Adrenal gland (tissue), 12 donors: ENCODE measurements around the gene SH2D1B. TPM values are rescaled to one million over a fixed set of nuclear protein-coding genes. Genes with fewer than 3 reads are reported as not detected.
"Not testable (repeated sequence)": the region's sequence is repeated elsewhere in the genome, so short reads cannot be mapped to it uniquely, and the experiment has no call there.

Experiments
- DNase-seq, 7 donors: peaks; one replicate each; pipeline ENCODE4 v3.0.0-alpha.2; 2019 to 2020
- H3K27ac ChIP-seq, 5 donors: fragments of 200-600 bp; sonication (generic) in 4 of 5; 1 replicate in 3 of 5; 2 replicates in 2 of 5; pipeline versions ENCODE4 v1.5.1 to v1.8.0; 2016 to 2020; ENCODE audit warnings: mild to moderate bottlenecking in 1 of 5
- H3K27me3 ChIP-seq: fragments of 200-600 bp; 2 replicates; pipeline ENCODE4 v1.8.0; 2021
- H3K36me3 ChIP-seq, 2 donors: fragments of 200-600 bp; replicated peaks in 1 of 2; 1 replicate in 1 of 2; 2 replicates in 1 of 2; pipeline versions ENCODE4 v1.5.1 to v1.8.0; 2018 to 2022
- H3K4me1 ChIP-seq, 2 donors: fragments of 200-600 bp; replicated peaks in 1 of 2; 1 replicate in 1 of 2; 2 replicates in 1 of 2; pipeline versions ENCODE4 v1.5.1 to v1.8.0; 2018 to 2021
- H3K4me3 ChIP-seq, 4 donors: fragments of 200-600 bp; sonication (generic) in 3 of 4; one replicate each; pipeline ENCODE4 v1.5.1; 2016 to 2018
- H3K9me3 ChIP-seq, 3 donors: fragments of 200-600 bp; sonication (generic) in 1 of 3; replicated peaks in 1 of 3; 1 replicate in 2 of 3; 2 replicates in 1 of 3; pipeline versions ENCODE4 v1.5.1 to v1.8.0; 2016 to 2021
- POLR2A ChIP-seq, 2 donors: fragments of 450-650 bp; IDR thresholded peaks; one replicate each; pipeline ENCODE4 v1.6.1; 2017; ENCODE audit warnings: antibody characterized with exemption in 2 of 2, mild to moderate bottlenecking in 2 of 2, moderate library complexity in 1 of 2
- WGBS, 4 donors: extraction: QIAGEN DNeasy Blood & Tissue Kit in 2 of 4; methylation state at CpG; one replicate each; pipeline versions ENCODE4 v1.1.5 to v1.1.7; 2013 to 2017; 5-methylcytosine and 5-hydroxymethylcytosine counted together
- intact Hi-C, 2 donors: fragments of 100-400 bp; cut with DNase I; formaldehyde crosslinking; loops; one replicate each; pipeline versions ENCODE4 v1.14.1 to v1.15.0; 2022 to 2023
- polyA plus RNA-seq, 3 donors: library from polyadenylated mRNA; stranded (reverse); fragments of 200-250 nt in 2 of 3; fragments of 350-450 nt in 1 of 3; fragmentation: Illumina TruSeq in 1 of 3; extraction: RNeasy Lipid Tissue Mini Kit (QIAGEN cat#74804) in 1 of 3; gene quantifications; one replicate each; pipeline ENCODE4 v1.2.3, GENCODE V29; 2013 to 2014
- total RNA-seq, 9 donors: library from RNA; depleted of rRNA in 4 of 9; stranded (reverse); fragments of >200 nt in 4 of 9; fragments of 120-200 nt in 1 of 9; fragmentation: NEBNext Ultra II Directional in 1 of 9; extraction: Animal tissue kit (Norgen Biotek cat#: 25700) in 1 of 9; gene quantifications; one replicate each; pipeline versions ENCODE4 v1.1.0 to v1.2.4, GENCODE V29; 2013 to 2023
- TF ChIP-seq, protein P1 (sequence below), 6 experiments: fragments of 450-650 bp in 4 of 6; fragments of 200-600 bp in 2 of 6; sonication (generic) in 1 of 6; IDR thresholded peaks; 1 replicate in 5 of 6; 2 replicates in 1 of 6; pipeline versions ENCODE4 v1.5.1 to v1.8.0; 2016 to 2021; ENCODE audit warnings: antibody characterized with exemption in 6 of 6, mild to moderate bottlenecking in 2 of 6, moderate library complexity in 1 of 6
- donor health status: healthy with polysubstance abuse.
- donor health status: Bipolar disorder and iron deficiency.
- donor health status: DM: yes; HTN: yes; CAD: no.
- donor health status: DM: no; HTN: no; CAD: no.
- donor health status: DM: no; HTN: no; CAD: no.
- donor health status: DM: yes; HTN: yes; CAD: no.

SH2D1B gene
- total and polyA plus RNA-seq, 12 donors = 0.08 to 0.13 (median 0.11) TPM; not detected in 9

DNA sequence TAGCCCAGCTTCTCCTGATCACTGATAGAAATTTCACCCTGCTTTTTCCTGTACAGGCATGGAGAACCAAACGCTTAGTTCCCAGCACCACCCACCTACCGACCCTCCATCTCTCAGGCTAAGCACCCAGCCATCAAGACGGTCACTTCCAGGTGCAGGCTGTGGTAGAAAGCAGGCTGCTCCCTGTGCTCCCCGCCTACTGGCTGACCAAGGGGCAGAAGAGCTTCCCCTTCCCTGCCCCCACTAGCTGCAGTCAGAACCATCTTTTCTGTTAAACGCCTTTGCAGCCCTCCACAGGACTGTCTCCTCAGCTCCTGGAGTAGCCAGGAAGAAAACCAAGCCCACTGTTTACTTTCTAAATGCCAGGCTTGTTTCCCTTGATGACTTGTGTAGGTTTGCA is 58.2 kb downstream of the SH2D1B start:
- Histone ChIP-seq H3K4me1 (no peaks in the 10 kb centered on the region), H3K27me3 (no peaks in the 10 kb centered on the region), H3K36me3 (no peaks in the 10 kb centered on the region), H3K9me3 (no peaks in the 10 kb centered on the region), H3K4me3 (no peak overlapping the region), H3K27ac (no peak overlapping the region)
- TF ChIP-seq, protein P1, sequence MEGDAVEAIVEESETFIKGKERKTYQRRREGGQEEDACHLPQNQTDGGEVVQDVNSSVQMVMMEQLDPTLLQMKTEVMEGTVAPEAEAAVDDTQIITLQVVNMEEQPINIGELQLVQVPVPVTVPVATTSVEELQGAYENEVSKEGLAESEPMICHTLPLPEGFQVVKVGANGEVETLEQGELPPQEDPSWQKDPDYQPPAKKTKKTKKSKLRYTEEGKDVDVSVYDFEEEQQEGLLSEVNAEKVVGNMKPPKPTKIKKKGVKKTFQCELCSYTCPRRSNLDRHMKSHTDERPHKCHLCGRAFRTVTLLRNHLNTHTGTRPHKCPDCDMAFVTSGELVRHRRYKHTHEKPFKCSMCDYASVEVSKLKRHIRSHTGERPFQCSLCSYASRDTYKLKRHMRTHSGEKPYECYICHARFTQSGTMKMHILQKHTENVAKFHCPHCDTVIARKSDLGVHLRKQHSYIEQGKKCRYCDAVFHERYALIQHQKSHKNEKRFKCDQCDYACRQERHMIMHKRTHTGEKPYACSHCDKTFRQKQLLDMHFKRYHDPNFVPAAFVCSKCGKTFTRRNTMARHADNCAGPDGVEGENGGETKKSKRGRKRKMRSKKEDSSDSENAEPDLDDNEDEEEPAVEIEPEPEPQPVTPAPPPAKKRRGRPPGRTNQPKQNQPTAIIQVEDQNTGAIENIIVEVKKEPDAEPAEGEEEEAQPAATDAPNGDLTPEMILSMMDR (IDR thresholded peaks at IDR 0.05) = no peak
- TF ChIP-seq POLR2A (IDR thresholded peaks at IDR 0.05) = no peak
- no peak for DNase-seq
- 83 to 98% (median 87%) methylated on average over 5 of the region's 5 CpGs for WGBS, 4 donors
- intact Hi-C loops = no loop called here

DNA sequence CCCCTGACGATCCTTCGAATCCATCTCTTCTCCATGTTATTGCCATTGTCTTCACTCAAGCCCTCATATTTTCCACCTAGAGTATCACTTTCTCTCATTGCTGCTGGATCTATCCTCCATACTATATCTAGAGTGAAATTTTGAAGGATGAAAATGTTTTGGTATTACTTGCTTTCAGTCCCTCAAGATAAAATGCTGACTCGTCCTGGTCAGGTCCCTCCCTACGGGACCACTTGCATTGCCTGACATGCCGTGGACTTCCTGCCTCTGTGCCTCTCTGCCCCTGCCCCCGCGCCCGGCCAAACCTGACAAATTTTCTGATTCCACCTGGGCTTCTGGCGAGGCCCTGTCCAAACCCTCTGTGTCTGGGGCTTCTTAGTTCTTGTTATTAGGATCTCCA is 58.9 kb downstream of the SH2D1B start:
- WGBS, 4 donors = 90 to 93% (median 90%) methylated on average over 9 of the region's 9 CpGs
- Histone ChIP-seq H3K4me3 (no peak overlapping the region), H3K4me1 (no peaks in the 10 kb centered on the region), H3K9me3 (no peaks in the 10 kb centered on the region), H3K36me3 (no peaks in the 10 kb centered on the region), H3K27me3 (no peaks in the 10 kb centered on the region), H3K27ac (no peak overlapping the region)
- no peak for DNase-seq
- no peak for TF ChIP-seq POLR2A (IDR thresholded peaks at IDR 0.05)
- TF ChIP-seq, protein P1 (IDR thresholded peaks at IDR 0.05) = no peak
- intact Hi-C loops = no loop called here

DNA sequence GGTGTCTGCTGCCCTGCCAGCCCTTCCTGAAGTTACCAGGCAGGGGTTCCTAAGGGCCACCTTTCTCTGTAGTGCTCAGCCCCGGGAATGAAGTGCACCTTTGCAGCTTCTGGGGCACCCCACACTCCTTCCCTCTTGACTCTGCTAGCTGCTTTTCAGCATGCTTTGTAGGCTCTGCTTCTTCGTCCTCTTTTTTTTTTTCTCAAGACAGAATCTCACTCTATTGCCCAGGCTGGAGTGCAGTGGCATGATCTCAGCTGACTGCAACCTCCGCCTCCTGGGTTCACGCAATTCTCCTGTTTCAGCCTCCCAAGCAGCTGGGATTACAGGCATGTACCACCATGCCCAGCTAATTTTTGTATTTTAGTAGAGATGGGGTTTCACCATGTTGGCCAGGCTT is 60.1 kb downstream of the SH2D1B start:
- H3K36me3 ChIP-seq, H3K27ac ChIP-seq, H3K9me3 ChIP-seq, H3K27me3 ChIP-seq, intact Hi-C loops, H3K4me3 ChIP-seq, H3K4me1 ChIP-seq, DNase-seq: not testable (repeated sequence)
- WGBS, 4 donors = 60 to 94% (median 66%) methylated on average over 3 to 4 of the region's 4 CpGs

GRCh38 chr1:162351246-162351842 is 60.6 kb downstream of the SH2D1B start:
- Histone ChIP-seq H3K4me3 (no peak overlapping the region), H3K9me3 (no peaks in the 10 kb centered on the region), H3K36me3 (no peaks in the 10 kb centered on the region), H3K27me3 (no peaks in the 10 kb centered on the region), H3K4me1 (no peaks in the 10 kb centered on the region), H3K27ac (no peak overlapping the region)
- DNase-seq = no peak
- intact Hi-C loops = no loop called here
- no peak for TF ChIP-seq POLR2A (IDR thresholded peaks at IDR 0.05)
- TF ChIP-seq, protein P1 (IDR thresholded peaks at IDR 0.05) = no peak
- 82 to 88% (median 82%) methylated on average over 6 of the region's 6 CpGs for WGBS, 4 donors

GRCh38 chr1:162349635-162350330 is 62.2 kb downstream of the SH2D1B start:
- intact Hi-C loops = no loop called here
- TF ChIP-seq, protein P1 (IDR thresholded peaks at IDR 0.05) = no peak
- no peak for TF ChIP-seq POLR2A (IDR thresholded peaks at IDR 0.05)
- H3K27me3 ChIP-seq = no peaks in the 10 kb centered on the region
- DNase-seq = no peak
- H3K27ac ChIP-seq = no peak overlapping the region
- no peak overlapping the region for H3K4me3 ChIP-seq
- no peaks in the 10 kb centered on the region for H3K9me3 ChIP-seq
- WGBS, 4 donors = 65 to 71% (median 69%) methylated on average over 11 of the region's 11 CpGs
- H3K36me3 ChIP-seq = no peaks in the 10 kb centered on the region
- no peaks in the 10 kb centered on the region for H3K4me1 ChIP-seq
